ENCODE data around the gene TSEN34.
"Not testable (repeated sequence)": the region's sequence is repeated elsewhere in the genome, so short reads cannot be mapped to it uniquely, and the experiment has no call there.

Gene TSEN34

DNA sequence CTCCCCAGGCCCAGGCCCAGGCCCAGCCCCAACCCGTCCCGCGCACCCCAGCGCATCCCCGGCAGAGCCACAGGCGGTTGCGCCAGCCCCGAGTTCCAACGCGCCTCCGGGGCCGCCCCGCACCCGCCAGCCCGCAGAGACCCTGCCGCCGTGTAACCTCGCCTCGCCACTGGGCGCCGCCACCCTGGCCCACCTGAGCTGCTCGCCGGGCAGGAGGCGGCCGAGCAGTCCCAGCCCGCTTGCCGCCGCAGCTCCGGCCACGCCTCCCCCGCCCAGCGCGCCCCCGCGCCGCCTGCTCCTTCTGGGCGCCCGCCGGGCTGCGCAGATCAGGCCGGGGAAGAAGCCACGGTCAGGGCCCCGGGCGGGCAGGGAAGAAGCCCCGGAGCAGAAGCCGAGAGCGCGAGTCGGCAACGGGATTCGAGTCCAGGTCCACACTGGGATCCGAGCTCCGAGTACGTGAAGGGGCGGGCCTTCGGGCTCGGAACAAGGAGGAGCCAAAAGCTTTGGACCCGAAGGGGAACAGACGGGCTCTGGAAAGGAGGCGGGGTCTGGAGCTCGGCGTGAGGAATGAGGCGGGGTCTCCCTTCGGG, 1.9 kb upstream of the TSEN34 start, which contains the start of gene MBOAT7:
Gene MBOAT7 (minus strand): TSS at position 436 of the 590 bp plus-strand sequence. CDS start 1,072 bp downstream, outside the sequence.
- no peak for DNase-seq

DNA sequence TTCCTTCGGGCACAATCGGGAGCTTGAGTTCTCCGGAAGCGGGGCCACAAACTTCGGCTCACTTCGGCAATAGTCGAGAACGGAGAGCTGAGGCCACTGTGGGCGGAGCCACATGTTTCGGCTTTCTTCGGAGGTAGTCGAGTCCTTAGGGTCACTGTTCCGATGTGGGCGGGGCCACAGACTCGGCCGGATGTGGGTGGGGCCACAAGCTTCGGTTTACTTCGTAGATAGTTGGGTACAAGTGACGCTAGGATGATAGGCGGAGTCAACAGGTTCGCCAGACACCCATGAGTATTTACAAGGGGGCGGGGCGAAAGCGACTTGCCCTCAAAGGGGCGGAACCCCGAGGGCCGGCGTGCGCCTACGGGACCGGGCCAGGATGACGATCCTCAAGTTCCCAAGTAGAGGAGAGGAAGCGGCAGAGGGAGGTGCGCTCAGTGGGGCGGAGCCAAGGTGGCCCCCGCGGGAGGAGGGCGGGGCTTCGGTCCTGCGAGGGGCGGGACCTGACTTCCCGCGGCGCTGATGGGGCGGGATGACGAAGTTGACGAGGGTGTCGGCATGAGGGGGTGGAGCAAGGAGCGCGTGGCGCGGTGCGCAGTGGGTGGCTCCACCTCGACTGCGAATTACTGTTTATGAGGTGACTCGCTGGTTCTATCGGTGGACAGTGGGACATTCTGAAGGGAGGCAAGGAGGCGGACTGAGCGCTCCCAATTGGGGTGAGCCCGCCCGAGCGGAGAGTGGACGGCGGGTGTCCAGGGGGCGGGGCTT, 1.2 kb upstream of the TSEN34 start:
- DNase-seq = peak; percentile 100

DNA sequence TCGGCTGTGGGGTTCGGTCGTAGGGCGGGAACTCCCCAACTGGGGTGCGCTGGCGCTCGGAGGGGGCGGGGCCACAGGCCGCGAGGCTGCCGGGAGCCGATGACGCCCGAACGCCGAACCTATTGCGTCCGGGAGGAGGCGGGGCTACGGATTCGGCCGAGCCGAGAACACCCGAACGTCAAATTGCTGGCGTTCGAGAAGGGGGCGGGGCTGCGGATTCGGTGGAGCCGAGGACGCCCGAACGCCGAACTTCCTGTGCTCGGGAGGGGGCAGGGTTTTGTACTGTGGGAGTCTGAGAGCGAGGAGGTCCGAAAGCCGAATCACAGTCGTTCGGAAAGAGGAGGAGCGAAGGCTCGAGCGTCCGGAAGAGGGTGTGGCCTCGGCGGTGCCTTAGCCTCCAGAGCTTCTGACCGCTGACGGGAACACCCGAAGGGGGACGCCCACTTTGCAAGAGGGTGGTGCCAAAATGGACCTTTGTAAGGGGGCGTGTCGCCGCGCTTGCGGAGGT, 551 bp upstream of the TSEN34 start:
- DNase-seq = peak; percentile 97 to 98

DNA sequence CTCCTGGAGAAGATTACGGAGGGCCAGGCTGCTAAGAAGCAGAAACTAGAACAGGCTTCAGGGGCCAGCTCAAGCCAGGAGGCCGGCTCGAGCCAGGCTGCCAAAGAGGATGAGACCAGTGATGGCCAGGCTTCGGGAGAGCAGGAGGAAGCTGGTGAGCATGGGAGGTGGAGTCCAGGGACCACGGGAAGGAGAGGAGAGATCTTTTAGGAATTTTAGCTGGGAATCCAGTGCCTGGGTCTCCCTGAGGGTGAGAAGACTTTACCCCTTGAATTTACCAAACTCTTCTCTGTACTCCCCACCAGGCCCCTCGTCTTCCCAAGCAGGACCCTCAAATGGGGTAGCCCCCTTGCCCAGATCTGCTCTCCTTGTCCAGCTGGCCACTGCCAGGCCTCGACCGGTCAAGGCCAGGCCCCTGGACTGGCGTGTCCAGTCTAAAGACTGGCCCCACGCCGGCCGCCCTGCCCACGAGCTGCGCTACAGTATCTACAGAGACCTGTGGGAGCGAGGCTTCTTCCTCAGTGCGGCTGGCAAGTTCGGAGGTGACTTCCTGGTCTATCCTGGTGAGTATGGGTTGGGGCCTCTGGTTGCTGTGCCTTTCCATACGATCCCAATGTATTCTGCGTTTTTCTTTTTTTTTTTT, 824 bp downstream of the TSEN34 start:
- no peak for DNase-seq

DNA sequence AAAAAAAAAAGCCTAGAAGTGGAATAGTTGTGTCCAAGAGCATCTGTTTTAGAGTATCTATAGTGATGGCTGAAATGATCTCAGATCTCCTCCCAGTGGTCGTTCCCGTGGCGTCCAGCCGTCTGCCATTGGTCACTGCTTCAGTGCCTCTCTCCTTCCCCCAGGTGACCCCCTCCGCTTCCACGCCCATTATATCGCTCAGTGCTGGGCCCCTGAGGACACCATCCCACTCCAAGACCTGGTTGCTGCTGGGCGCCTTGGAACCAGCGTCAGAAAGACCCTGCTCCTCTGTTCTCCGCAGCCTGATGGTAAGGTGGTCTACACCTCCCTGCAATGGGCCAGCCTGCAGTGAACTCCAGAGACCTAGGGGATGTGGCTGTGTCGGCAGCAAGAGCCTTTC, 1.9 kb downstream of the TSEN34 start:
- no peak for DNase-seq

DNA sequence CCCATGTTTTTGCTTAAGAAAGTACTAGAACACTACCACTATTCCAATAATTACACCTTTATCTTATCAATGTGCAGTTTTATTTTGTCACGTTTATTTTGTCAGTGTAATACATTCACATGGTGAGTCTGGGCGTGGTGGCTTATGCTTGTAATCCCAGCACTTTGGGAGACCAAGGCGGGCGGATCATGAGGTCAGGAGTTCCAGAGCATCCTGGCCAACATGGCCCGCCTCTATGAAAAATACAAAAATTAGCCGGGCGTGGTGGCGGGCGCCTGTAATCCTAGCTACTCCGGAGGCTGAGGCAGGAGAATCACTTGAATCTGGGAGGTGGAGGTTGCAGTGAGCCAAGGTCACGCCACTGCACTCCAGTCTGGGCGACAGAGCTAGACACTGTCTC, 3.4 kb downstream of the TSEN34 start:
- DNase-seq = not testable (repeated sequence)

DNA sequence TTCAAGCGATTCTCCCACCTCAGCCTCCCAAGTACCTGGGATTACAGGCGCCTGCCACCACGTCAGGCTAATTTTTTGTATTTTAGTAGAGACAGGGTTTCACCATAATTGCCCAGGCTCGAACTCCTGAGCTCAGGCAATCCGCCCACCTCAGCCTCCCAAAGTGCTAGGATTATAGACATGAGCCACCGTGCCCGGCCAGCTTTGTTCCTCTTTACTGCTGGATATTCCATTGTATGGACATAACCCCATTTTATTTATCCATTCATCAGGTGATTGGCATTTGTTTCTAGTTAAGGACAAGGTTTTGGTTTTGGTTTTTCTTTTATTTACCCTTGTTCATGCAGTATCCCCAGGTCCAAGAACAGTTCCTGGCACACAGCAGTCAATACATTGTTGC, 5.4 kb downstream of the TSEN34 start:
- no peak for DNase-seq

DNA sequence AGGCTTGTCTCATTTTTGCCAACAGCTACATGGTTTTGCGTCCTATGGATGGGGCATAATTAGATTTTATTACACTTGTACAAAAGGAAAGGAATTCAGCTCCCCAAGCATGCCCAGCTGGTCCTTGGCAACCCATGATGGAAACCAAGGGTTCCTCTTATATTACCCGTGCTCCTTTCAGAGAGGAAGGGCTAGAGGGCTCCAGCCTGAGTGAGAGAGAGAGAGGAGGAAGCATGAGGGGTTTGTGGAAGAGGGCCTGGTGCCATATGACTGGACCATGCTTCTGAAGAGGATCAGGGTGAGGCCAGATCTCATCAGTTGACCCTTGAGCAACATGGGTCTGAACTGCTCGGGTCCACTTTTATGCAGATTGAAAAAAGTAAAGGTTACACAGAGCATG, 6.0 kb downstream of the TSEN34 start:
- DNase-seq = no peak

DNA sequence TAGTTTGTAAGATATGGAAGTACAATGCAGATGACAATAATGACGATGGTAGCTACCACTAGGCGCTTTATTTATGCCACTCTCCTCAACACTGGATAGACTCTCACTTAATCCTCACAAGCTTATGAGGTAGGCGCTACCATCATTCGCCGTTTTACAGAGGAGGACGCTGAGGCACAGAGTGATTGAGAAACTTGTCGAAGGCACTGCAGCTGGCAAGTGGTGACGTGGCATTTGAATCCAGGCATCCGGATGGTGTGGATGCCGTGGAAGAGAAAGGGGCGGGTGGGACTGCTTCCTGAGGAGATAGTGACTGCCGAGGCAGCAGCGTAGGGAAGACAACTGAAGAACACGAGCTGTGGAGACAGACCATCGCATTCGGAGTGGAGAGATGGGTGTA, 8.3 kb downstream of the TSEN34 start:
- DNase-seq = no peak

DNA sequence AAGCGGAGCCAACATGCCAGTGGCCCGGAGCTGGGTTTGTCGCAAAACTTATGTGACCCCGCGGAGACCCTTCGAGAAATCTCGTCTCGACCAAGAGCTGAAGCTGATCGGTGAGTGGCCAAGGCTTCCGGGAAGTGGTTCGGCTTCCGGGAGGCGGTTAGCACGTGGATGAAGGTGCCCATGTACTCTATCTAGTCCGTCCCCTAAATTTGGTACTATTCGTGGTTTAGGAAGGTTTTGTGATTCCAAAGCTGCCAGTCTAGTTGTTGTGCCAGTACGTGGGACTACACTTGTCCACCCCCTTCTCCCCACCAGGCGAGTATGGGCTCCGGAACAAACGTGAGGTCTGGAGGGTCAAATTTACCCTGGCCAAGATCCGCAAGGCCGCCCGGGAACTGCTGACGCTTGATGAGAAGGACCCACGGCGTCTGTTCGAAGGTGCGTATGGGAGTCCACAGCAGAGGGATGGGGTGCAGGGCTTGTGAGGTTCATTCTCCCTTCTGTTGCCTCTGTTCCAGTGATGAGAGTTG, 10.1 kb downstream of the TSEN34 start:
- no peak for DNase-seq

DNA sequence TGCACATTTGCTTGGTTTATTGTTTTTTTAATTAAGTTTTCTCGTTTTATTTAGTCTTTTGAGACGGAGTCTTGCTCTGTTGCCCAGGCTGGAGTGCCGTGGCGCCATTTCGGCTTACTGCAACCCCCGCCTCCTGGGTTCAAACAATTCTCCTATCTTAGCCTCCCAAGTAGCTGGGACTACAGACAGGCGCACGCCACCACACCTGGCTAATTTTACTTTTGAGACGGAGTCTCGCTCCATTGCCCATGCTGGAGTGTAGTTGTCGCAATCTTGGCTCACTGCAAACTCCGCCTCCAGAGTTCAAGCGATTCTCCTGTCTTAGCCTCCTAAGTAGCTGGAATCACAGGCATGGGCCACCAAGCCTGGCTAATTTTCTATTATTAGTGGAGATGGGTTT, 10.9 kb downstream of the TSEN34 start:
- no peak for DNase-seq

DNA sequence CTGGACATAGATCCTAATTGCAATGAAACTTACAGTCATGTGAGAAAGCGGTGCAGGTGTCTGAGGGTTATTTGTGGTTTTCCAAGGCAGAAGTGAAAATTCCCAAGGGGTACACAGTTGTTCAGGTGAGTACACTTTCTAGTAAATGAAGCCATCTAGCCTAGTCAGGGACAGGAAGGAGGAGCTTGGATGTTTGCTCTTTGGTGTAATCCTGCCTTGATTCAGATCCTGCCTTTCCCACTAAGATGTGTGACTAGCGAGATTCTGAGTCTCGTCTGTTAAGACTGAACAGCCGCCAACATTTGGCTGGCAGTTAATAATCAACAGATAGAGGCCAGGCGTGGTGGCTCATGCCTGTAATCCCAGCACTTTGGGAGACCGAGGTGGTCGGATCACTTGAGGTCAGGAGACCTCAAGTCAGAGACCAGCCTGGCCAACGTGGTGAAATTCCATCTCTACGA, 12.1 kb downstream of the TSEN34 start:
- no peak for DNase-seq

DNA sequence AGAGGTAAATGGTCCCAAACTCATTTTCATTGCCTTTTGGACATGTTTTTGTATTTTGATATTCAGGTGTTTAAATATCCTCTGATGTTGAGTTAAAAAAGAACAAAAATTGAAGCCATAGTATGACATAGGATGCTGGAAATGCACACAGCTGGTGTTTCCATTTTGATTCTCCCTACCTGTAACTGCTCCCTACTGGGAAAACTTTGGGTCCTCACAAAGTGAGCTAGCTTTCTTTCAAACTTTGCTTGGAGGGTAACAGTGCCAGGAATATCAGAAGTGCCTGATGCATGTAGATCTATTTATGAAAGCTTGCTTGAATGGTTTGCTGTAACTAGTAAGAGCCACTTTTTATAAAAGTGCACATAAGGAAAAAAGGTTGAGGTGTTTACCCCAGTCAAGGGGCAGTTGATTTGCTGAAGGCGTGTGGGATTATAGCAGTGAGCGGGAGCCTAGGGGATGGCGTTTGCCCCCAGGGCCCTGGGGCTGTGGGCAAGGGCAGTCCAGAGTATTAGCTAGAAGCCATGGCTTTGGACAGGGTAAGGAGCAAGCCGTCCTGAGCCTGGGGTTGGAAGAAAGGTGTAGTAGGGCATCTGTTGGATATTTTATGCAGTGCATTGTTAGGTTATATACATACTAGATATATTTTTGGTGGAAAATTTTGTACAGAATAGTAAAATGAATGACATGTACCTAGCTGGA, 13.8 kb downstream of the TSEN34 start:
- no peak for DNase-seq

DNA sequence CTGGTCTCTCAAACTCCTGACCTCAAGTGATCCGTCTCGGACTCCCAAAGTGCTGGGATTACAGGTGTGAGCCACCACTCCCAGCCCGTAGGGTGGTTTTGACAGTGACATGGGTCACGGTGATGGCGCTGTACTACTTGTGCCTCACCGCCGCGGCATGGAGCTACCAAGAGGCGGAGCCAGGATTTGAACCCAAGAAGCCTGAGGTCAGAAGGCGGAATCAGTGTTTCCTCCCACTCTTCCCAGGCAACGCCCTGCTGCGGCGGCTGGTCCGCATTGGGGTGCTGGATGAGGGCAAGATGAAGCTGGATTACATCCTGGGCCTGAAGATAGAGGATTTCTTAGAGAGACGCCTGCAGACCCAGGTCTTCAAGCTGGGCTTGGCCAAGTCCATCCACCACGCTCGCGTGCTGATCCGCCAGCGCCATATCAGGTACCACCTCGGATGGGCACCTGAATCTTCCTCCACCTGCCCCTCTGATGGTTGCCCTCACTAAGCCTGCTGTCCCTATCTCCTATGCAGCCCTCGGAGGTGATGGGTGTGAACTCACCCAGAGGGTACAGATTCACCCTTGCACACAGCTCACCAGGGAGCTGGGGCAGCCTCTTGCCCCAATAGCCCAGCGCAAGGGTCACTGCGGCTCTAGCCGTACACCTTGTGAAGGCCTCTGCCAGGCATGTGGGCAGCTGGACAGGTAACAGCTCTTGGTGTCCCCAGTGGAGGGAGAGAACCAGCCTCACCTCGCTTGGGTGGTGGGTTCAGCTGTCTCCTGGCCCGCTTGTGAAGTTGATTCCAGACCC, 15.1 kb downstream of the TSEN34 start:
- DNase-seq = no peak

DNA sequence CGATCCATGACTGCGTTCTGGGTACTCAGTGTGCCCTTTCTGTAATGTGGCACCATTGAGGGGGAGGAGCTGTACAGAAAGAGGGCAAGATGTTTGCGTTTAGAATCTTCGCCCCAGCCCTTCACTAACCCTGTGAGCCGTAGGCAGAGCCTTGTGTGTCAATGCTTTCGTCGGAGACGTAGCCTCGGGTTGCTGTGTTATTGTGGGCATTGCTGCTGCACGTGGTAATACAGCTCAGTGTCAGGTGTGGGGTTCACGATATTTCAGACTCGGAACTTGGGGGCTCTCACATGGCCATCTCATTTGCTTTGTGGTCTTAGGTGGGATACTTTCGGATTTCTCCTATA, 15.7 kb downstream of the TSEN34 start:
- DNase-seq = no peak

DNA sequence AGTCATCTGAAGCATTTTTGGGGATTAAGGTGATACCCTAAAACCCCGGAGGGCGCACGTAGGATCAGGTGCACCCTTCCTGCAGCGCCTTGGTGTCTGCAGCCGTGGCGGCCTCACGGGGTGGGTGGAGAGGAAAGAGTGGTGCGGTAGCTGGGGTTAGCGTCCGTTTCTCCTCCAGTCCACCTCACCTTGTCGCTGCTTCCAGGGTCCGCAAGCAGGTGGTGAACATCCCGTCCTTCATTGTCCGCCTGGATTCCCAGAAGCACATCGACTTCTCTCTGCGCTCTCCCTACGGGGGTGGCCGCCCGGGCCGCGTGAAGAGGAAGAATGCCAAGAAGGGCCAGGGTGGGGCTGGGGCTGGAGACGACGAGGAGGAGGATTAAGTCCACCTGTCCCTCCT, 16.1 kb downstream of the TSEN34 start:
- DNase-seq = not testable (repeated sequence)

DNA sequence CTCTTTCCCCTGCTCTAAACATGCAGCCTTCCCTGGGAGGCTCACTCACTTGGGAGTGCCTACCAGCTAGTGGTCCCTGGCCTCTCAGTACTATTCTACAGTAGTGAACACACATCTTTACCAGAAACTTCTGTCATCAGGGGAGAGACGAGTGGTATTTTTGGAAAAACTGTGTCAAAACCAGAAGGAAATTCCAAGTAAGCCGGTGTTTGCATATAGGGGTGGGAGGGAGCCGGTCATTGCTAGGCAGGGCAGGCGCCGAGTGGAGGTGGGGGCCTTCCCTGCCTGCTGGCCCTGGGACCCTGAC, 16.5 kb downstream of the TSEN34 start:
- DNase-seq = no peak

DNA sequence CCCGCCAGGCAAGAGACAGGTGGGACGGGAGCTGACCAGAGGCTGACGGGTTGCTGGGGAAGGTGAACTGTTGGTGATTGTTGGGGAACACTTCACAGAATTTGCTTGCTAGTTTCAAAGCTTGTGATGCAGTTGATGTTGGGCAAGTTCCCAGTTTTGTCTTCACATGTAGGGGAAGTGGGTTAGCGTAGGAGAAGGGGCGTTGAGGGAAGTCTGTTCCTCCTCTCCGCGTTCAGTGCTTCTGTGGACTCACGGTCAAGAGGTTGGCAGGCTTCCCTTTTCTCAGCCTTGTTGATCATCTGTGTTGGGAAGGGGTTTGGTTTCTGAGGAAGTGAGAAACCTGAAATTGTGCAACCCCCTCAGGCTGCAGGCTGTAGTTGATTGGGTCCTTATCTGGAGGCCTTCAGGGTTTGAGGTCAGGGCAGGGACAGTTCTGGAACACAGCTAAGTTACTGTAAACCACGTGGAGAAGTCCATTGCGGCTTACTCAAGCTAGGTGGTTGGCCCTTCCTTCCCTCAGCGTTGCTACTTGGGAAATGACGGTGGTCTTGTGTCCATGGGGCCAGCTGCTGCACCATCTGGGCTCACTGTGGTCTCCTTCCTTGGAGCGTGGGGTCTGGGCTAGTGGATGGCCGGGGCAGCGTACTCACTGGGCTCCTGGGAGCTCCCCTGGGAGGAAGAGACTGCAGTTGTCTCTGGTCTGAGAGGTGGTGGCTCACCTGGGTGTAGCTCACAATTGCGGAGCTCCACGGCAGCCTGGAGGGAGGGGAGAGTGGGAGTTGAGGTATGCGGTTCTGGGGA, 17.1 kb downstream of the TSEN34 start:
- no peak for DNase-seq

DNA sequence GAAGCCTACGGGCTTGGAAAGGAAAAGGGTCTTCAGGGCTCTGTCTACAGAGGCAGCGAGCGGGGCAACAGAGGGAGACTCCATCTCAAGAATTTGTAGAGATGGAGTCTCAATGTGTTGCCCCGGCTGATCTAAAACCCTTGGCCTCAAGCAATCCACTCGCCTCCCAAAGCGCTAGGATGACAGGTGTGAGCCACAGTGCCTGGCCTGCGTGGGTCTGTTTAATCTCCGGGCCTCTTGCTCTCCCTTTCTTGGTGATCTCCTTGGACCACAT, 17.6 kb downstream of the TSEN34 start:
- DNase-seq = no peak

DNA sequence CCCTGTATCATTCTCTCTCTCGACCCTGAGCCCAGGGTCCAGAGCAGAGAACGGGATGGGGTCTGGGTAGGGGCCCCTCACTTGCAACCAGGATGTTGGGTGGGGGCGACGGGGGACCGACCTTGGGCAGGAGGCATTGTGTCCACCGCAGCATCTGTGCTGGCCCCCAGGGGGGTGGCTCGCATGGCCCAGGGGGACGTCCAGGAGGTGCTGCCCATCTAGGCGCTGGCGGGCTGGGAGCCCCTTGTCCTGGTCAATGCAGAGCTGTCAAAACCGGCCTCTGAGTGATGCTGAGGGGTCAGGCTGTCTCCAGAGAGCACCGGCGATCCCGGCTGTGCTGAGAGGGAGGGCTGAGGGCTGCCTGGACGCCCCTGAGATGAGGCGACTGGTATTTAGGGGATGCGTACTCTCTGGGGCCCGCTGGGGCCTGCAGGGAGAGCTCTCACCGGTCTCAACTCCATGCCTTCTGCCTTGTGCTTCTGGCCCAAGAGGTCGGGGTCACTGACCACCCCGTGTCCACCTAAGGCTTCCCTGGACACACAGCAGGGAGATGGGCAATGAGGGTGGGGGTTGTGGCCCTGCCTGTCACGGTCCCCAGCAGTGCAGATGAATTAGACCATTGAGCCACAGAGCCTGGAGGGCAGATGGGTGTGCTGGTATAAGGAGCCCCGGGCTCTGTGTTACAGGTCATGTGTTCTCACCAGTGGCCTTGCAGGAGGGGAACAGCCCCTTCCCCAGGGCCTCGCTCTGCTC, 18.1 kb downstream of the TSEN34 start:
- no peak for DNase-seq
